Vagina (tissue), 2 donors: ENCODE data around the gene FOXF1. TPM values are rescaled to one million over a fixed set of nuclear protein-coding genes. Genes with fewer than 3 reads are reported as not detected.

ENCODE experiments used
- DNase-seq, 2 donors: peaks; one replicate each; pipeline ENCODE4 v3.0.0-alpha.2; 2017; ENCODE audit errors: extremely low spot score in 2 of 2
- H3K27ac ChIP-seq: fragments of 200-600 bp; sonication (generic); one replicate; pipeline ENCODE4 v1.5.1; 2019
- H3K27me3 ChIP-seq: fragments of 200-600 bp; sonication (generic); one replicate; pipeline ENCODE4 v1.5.1; 2019
- H3K36me3 ChIP-seq, 2 donors: fragments of 200-600 bp; sonication (generic); one replicate each; pipeline ENCODE4 v1.5.1; 2017 to 2019
- H3K4me1 ChIP-seq: fragments of 200-600 bp; sonication (generic); one replicate; pipeline ENCODE4 v1.5.1; 2019
- H3K4me3 ChIP-seq, 2 donors: fragments of 200-600 bp; sonication (generic); 1 replicate in 1 of 2; 2 replicates in 1 of 2; pipeline ENCODE4 v1.5.1; 2016 to 2019
- H3K9me3 ChIP-seq: fragments of 200-600 bp; sonication (generic); one replicate; pipeline ENCODE4 v1.5.1; 2019
- POLR2A ChIP-seq, 2 donors: fragments of 450-650 bp; IDR thresholded peaks; one replicate each; pipeline ENCODE4 v1.6.1; 2017; ENCODE audit warnings: antibody characterized with exemption in 2 of 2, mild to moderate bottlenecking in 2 of 2, moderate library complexity in 2 of 2
- POLR2AphosphoS5 ChIP-seq, 2 donors: sonication (generic); formaldehyde crosslinking; IDR thresholded peaks; one replicate each; pipeline ENCODE4 v1.9.0; 2017; ENCODE audit warnings: antibody characterized with exemption in 2 of 2, mild to moderate bottlenecking in 2 of 2, low read depth in 1 of 2; ENCODE audit not compliant: insufficient read depth in 1 of 2
- intact Hi-C: fragments of 100-400 bp; cut with DNase I; formaldehyde crosslinking; loops from one replicate; pipeline ENCODE4 v1.15.1; 2023
- total RNA-seq: library from RNA; depleted of rRNA; stranded (reverse); fragments of >200 nt; gene quantifications from one replicate; pipeline ENCODE4 v1.2.3, GENCODE V29; 2016
- TF ChIP-seq, protein P1 (sequence below), 3 experiments: fragments of 450-650 bp in 2 of 3; fragments of 200-600 bp in 1 of 3; sonication (generic) in 1 of 3; IDR thresholded peaks; one replicate each; pipeline ENCODE4 v1.5.1; 2017 to 2019; ENCODE audit warnings: antibody characterized with exemption in 3 of 3, mild to moderate bottlenecking in 2 of 3, moderate library complexity in 2 of 3

Gene FOXF1
- total RNA-seq, result 26.0 TPM

DNA sequence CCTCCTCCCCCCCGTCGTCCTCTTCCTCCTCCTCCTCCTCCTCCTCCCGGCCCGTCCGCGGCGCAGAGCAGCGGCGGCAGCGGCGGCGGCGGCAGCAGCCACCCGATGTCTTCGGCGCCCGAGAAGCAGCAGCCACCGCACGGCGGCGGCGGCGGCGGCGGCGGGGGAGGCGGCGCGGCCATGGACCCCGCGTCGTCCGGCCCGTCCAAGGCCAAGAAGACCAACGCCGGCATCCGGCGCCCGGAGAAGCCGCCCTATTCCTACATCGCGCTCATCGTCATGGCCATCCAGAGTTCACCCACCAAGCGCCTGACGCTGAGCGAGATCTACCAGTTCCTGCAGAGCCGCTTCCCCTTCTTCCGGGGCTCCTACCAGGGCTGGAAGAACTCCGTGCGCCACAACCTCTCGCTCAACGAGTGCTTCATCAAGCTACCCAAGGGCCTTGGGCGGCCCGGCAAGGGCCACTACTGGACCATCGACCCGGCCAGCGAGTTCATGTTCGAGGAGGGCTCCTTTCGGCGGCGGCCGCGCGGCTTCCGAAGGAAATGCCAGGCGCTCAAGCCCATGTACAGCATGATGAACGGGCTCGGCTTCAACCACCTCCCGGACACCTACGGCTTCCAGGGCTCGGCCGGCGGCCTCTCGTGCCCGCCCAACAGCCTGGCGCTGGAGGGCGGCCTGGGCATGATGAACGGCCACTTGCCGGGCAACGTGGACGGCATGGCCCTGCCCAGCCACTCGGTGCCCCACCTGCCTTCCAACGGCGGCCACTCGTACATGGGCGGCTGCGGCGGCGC lies at the start of gene FOXF1:
Gene FOXF1 (plus strand): TSS at position 63 of the 797 bp plus-strand sequence. CDS start 43 bp downstream, at position 106.
- Histone ChIP-seq H3K27ac (peak within 1 kb of the TSS; percentile 94), H3K9me3 (no peaks in the 10 kb centered on the region), H3K4me1 (peaks cover 64% of the 10 kb centered on the region), H3K4me3 (peak within 1 kb of the TSS; percentile 66 to 80), H3K27me3 (no peaks in the 10 kb centered on the region), H3K36me3 (peaks cover 0 to 7% of the 10 kb centered on the region in 2 donors)
- intact Hi-C loops, result loop anchor here (5.0 kb wide), 1 partner anchor 168 kb away; no protein-coding TSS in a partner anchor
- DNase-seq, result no peak
- peak in 1 of 2 donors; percentile 74 for TF ChIP-seq POLR2A (IDR thresholded peaks at IDR 0.05)
- TF ChIP-seq POLR2AphosphoS5 (IDR thresholded peaks at IDR 0.05; ENCODE audit: insufficient read depth in 1 of 2, low read depth in 1 of 2), result peak in 1 of 2 donors; percentile 45
- TF ChIP-seq, protein P1, sequence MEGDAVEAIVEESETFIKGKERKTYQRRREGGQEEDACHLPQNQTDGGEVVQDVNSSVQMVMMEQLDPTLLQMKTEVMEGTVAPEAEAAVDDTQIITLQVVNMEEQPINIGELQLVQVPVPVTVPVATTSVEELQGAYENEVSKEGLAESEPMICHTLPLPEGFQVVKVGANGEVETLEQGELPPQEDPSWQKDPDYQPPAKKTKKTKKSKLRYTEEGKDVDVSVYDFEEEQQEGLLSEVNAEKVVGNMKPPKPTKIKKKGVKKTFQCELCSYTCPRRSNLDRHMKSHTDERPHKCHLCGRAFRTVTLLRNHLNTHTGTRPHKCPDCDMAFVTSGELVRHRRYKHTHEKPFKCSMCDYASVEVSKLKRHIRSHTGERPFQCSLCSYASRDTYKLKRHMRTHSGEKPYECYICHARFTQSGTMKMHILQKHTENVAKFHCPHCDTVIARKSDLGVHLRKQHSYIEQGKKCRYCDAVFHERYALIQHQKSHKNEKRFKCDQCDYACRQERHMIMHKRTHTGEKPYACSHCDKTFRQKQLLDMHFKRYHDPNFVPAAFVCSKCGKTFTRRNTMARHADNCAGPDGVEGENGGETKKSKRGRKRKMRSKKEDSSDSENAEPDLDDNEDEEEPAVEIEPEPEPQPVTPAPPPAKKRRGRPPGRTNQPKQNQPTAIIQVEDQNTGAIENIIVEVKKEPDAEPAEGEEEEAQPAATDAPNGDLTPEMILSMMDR (IDR thresholded peaks at IDR 0.05), result no peak

DNA sequence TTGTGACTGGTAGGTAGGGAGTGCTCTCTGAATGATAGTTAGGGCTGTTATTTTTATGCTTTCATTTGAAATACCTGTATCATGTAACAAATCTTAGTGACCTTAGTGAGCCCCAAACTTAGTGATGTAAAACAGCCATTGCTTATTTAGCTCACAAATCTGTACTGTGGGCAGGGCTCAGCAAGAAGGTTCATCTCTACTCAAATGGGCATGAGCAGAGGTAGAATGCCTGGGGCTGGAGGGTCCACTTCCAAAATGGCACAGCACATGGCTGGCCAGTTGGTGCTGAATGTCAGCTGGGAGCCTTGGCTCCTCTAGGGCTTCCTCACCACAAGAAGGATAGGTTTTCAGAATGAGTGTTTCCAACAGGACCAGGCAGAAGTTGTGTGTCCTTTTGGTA lies 49.3 kb upstream of the FOXF1 start:
- H3K9me3 ChIP-seq, result peaks cover 5% of the 10 kb centered on the region
- TF ChIP-seq, protein P1 (IDR thresholded peaks at IDR 0.05), result no peak
- TF ChIP-seq POLR2A (IDR thresholded peaks at IDR 0.05) (no peak), POLR2AphosphoS5 (IDR thresholded peaks at IDR 0.05; ENCODE audit: insufficient read depth in 1 of 2, low read depth in 1 of 2) (no peak)
- no peaks in the 10 kb centered on the region for H3K4me1 ChIP-seq
- H3K36me3 ChIP-seq, result no peaks in the 10 kb centered on the region
- no peak overlapping the region for H3K4me3 ChIP-seq
- no peak for DNase-seq
- H3K27me3 ChIP-seq, result no peaks in the 10 kb centered on the region
- intact Hi-C loops, result no loop called here
- H3K27ac ChIP-seq, result no peak overlapping the region

- Histone ChIP-seq H3K4me3 (no peak overlapping the region), H3K27me3 (no peaks in the 10 kb centered on the region), H3K4me1 (peaks cover 5% of the 10 kb centered on the region), H3K9me3 (peaks cover 5% of the 10 kb centered on the region), H3K36me3 (no peaks in the 10 kb centered on the region), H3K27ac (no peak overlapping the region)
- intact Hi-C loops, result no loop called here
- no peak for DNase-seq
- TF ChIP-seq POLR2AphosphoS5 (IDR thresholded peaks at IDR 0.05; ENCODE audit: insufficient read depth in 1 of 2, low read depth in 1 of 2) (peak in 1 of 2 donors; percentile 63), POLR2A (IDR thresholded peaks at IDR 0.05) (no peak)
- TF ChIP-seq, protein P1 (IDR thresholded peaks at IDR 0.05), result no peak
These were observed 47.8 kb upstream of the FOXF1 start for GRCh38 chr16:86462334-86463084.

DNA sequence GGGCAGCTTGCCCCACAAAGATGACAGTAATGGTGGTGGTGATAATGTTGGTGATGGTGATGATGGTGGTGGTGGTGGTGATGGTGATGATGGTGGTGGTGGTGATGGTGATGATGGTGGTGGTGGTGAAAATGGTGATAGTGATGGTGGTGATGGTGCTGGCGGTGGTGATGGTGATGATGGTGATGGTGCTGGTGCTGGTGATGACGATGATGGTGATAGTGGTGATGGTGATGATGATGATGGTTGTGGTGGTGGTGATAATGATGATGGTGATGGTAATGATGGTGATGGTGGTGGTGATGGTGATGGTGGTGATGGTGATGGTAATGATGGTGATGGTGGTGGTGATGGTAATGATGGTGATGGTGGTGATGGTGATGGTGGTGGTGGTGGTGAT lies 46.3 kb upstream of the FOXF1 start:
- intact Hi-C loops, result no loop called here
- H3K9me3 ChIP-seq, result peaks cover 5% of the 10 kb centered on the region
- H3K27ac ChIP-seq, result no peak overlapping the region
- no peaks in the 10 kb centered on the region for H3K36me3 ChIP-seq
- DNase-seq, result no peak
- H3K27me3 ChIP-seq, result no peaks in the 10 kb centered on the region
- no peak for TF ChIP-seq POLR2A (IDR thresholded peaks at IDR 0.05)
- TF ChIP-seq, protein P1 (IDR thresholded peaks at IDR 0.05), result no peak
- TF ChIP-seq POLR2AphosphoS5 (IDR thresholded peaks at IDR 0.05; ENCODE audit: insufficient read depth in 1 of 2, low read depth in 1 of 2), result no peak
- H3K4me3 ChIP-seq, result no peak overlapping the region
- H3K4me1 ChIP-seq, result peaks cover 5% of the 10 kb centered on the region
